HG03064 (cell line): ENCODE measurements around the gene TBCK.
A peak's percentile ranks its signal among the peaks of the same experiment; 100 is the strongest.
"Not testable (repeated sequence)": the region's sequence is repeated elsewhere in the genome, so short reads cannot be mapped to it uniquely, and the experiment has no call there.

ENCODE experiments used
- ATAC-seq: cut with Tn5 transposase; IDR thresholded peaks from one replicate; pipeline ENCODE4 v1.9.1; 2021; ENCODE audit warnings: low read depth; ENCODE audit not compliant: unreplicated experiment

TBCK gene

GRCh38 chr4:106240699-106241098 is 75.3 kb downstream of the TBCK start:
- no peak for ATAC-seq

- peak; percentile 60 for ATAC-seq
Observed at GRCh38 chr4:106238820-106239420, 77.1 kb downstream of the TBCK start.

GRCh38 chr4:106231931-106232330 is 84.1 kb downstream of the TBCK start:
- ATAC-seq = no peak

- ATAC-seq = no peak
Observed at GRCh38 chr4:106222548-106222947, 93.5 kb downstream of the TBCK start.

- not testable (repeated sequence) for ATAC-seq
Observed at GRCh38 chr4:106213291-106213690, 102.7 kb downstream of the TBCK start.

GRCh38 chr4:106210021-106210420 is 106.0 kb downstream of the TBCK start:
- ATAC-seq = no peak

GRCh38 chr4:106208481-106209460 is 107.2 kb downstream of the TBCK start:
- ATAC-seq = no peak

GRCh38 chr4:106201373-106201772 is 114.6 kb downstream of the TBCK start:
- ATAC-seq = no peak

GRCh38 chr4:106195435-106195950 is 120.5 kb downstream of the TBCK start:
- ATAC-seq = no peak

GRCh38 chr4:106194801-106195200 is 121.2 kb downstream of the TBCK start:
- no peak for ATAC-seq

- no peak for ATAC-seq
Observed at GRCh38 chr4:106192131-106192530, 123.9 kb downstream of the TBCK start.

- ATAC-seq = no peak
Observed at GRCh38 chr4:106186201-106186600, 129.8 kb downstream of the TBCK start.

GRCh38 chr4:106183551-106183950 is 132.5 kb downstream of the TBCK start:
- ATAC-seq = no peak

GRCh38 chr4:106172861-106173260 is 143.1 kb downstream of the TBCK start:
- ATAC-seq = no peak

- no peak for ATAC-seq
Observed at GRCh38 chr4:106165351-106166010, 150.5 kb downstream of the TBCK start.

- ATAC-seq = no peak
Observed at GRCh38 chr4:106162278-106162677, 153.7 kb downstream of the TBCK start.

GRCh38 chr4:106160560-106160959 is 155.4 kb downstream of the TBCK start:
- ATAC-seq = no peak

- no peak for ATAC-seq
Observed at GRCh38 chr4:106149911-106150310, 166.1 kb downstream of the TBCK start.

GRCh38 chr4:106149026-106149425 is 167.0 kb downstream of the TBCK start:
- ATAC-seq = no peak

GRCh38 chr4:106142616-106143127 is 173.3 kb downstream of the TBCK start:
- ATAC-seq = no peak

GRCh38 chr4:106140601-106141000 is 175.4 kb downstream of the TBCK start:
- no peak for ATAC-seq
